ENCODE results near the gene KCNC1. TPM values are rescaled to one million over a fixed set of nuclear protein-coding genes. Genes with fewer than 3 reads are reported as not detected.

KCNC1 gene
- total and polyA plus RNA-seq, 9 of the 15 experiments (the other 6 are each of a cell fraction or from before 2014, with no cell fraction given) = 0.05 to 0.08 TPM; not detected in 7

- H3K27me3 ChIP-seq (ENCODE audit: control insufficient read depth in 2 of 2, insufficient read depth in 2 of 2, low read length in 2 of 2) = peaks cover 37 to 60% of the 10 kb centered on the region in 2 experiments
- DNase-seq (ENCODE audit: extremely low read depth in 1 of 4, low spot score in 3 of 4) (no peak), ATAC-seq (no peak), FAIRE-seq (no peak)
- H3K4me2 ChIP-seq (ENCODE audit: insufficient read depth, low read length) = no peak overlapping the region
- peaks cover 0 to 8% of the 10 kb centered on the region in 2 experiments; a peak in 1 of 5 replicates for H3K4me1 ChIP-seq (replicated peaks in 1 of 2; ENCODE audit: control insufficient read depth in 2 of 2, insufficient read depth in 2 of 2, low read length in 2 of 2)
- CTCF ChIA-PET (ENCODE audit: low intra/inter-chr PET ratio) = no interaction called here
- no peaks in the 10 kb centered on the region for H3K9me1 ChIP-seq (ENCODE audit: control insufficient read depth, insufficient read depth, low read length)
- no peak overlapping the region for H3K4me3 ChIP-seq
- no peak overlapping the region for H3K27ac ChIP-seq (ENCODE audit: extremely low read depth, low read depth, low read length)
- H3K9ac ChIP-seq (ENCODE audit: insufficient read depth in 1 of 2, low read depth in 2 of 2, low read length in 2 of 2) = no peak overlapping the region
- no peaks in the 10 kb centered on the region for H3K36me3 ChIP-seq (ENCODE audit: control insufficient read depth, insufficient read depth, low read length)
- no peak overlapping the region for H2AFZ ChIP-seq (ENCODE audit: low read depth, low read length)
- no peaks in the 10 kb centered on the region for H4K20me1 ChIP-seq (replicated peaks; ENCODE audit: control insufficient read depth, insufficient read depth, low read length)
- no peaks in the 10 kb centered on the region for H3K79me2 ChIP-seq (ENCODE audit: control insufficient read depth, insufficient read depth, low read length)
- in situ Hi-C loops (cut with MboI) = no loop called here
- WGBS (ENCODE audit: insufficient coverage, low coverage, missing lambda C conversion rate) = 2% methylated on average over 7 of the region's 7 CpGs
- no peaks in the 10 kb centered on the region for H3K9me3 ChIP-seq (replicated peaks; ENCODE audit: control insufficient read depth, insufficient read depth, low read depth, low read length)
- POLR2A ChIA-PET = interaction anchor here (0.9 kb wide), 1 partner anchor 10 kb away, joined by 7 read pairs; no protein-coding TSS in a partner anchor
- intact Hi-C loops (cut with micrococcal nuclease) = no loop called here
- BruUV-seq (replicated peaks) = no TSS peak
- no peak for TF ChIP-seq CSDE1 (IDR thresholded peaks at IDR 0.05)
- TF ChIP-seq ZNF143 (CRISPR knock-in tag; IDR thresholded peaks at IDR 0.05) = no peak
- no peak for TF ChIP-seq ZHX1 (conservative IDR thresholded peaks at IDR 0.05; ENCODE audit: low read length)
- no peak for TF ChIP-seq FOXK2 (conservative IDR thresholded peaks at IDR 0.05 in 1 of 2, IDR thresholded peaks at IDR 0.05 in 1 of 2; ENCODE audit: low read depth in 2 of 2)
- TF ChIP-seq ELF2 (CRISPR knock-in tag; IDR thresholded peaks at IDR 0.05) = no peak
- no peak for TF ChIP-seq ZNF592 (IDR thresholded peaks at IDR 0.05)
- TF ChIP-seq E2F5 (CRISPR knock-in tag; IDR thresholded peaks at IDR 0.05) = no peak
- TF ChIP-seq BACH1 (tag; IDR thresholded peaks at IDR 0.05) = no peak
- no peak for TF ChIP-seq AFF1 (IDR thresholded peaks at IDR 0.05; ENCODE audit: low read depth in 1 of 2, partially characterized antibody in 2 of 2)
- no peak for TF ChIP-seq CBX5 (IDR thresholded peaks at IDR 0.05; ENCODE audit: borderline replicate concordance, low read depth)
- no peak for TF ChIP-seq LCOR (CRISPR knock-in tag; IDR thresholded peaks at IDR 0.05)
Measured at GRCh38 chr11:17692931-17693330, 41.6 kb upstream of the KCNC1 start.

Measured in K562 (cell line).